ENCODE results near the gene RASSF8. TPM values are rescaled to one million over a fixed set of nuclear protein-coding genes. Genes with fewer than 3 reads are reported as not detected.

Gene RASSF8
- total and polyA plus RNA-seq, 2 of the 8 experiments (the other 6 are each of a cell fraction or from before 2014, with no cell fraction given): 6.4 to 46.7 TPM

GRCh38 chr12:26031318-26031717, 72.8 kb downstream of the RASSF8 start:
- H3K14ac ChIP-seq (ENCODE audit: insufficient read length): no peak overlapping the region
- no peak overlapping the region for H2BK15ac ChIP-seq (ENCODE audit: low read length)
- no peak overlapping the region for H4K8ac ChIP-seq (ENCODE audit: extremely low read depth, insufficient read depth, low read length)
- H3K36me3 ChIP-seq (ENCODE audit: control insufficient read depth in 2 of 4, insufficient read depth in 4 of 4, low read length in 3 of 4): no peaks in the 10 kb centered on the region
- peaks cover 0 to 32% of the 10 kb centered on the region in 2 experiments; a peak in 2 of 4 replicates for H3K79me2 ChIP-seq (ENCODE audit: control insufficient read depth in 1 of 2, insufficient read depth in 2 of 2, low read length in 2 of 2)
- no peak overlapping the region for H2BK5ac ChIP-seq (ENCODE audit: low read depth, low read length)
- H3K23ac ChIP-seq (ENCODE audit: insufficient read length): no peak overlapping the region
- H3K23me2 ChIP-seq (ENCODE audit: low read depth, low read length): no peaks in the 10 kb centered on the region
- CTCF ChIA-PET (ENCODE audit: partially characterized antibody): interaction anchor here (1.2 to 2.3 kb wide), 3 partner anchors 16 to 448 kb away, joined by 3 to 6 read pairs (median 4); no protein-coding TSS in a partner anchor
- no peak overlapping the region for H4K5ac ChIP-seq (ENCODE audit: insufficient read length, low read depth, low read length)
- no peak overlapping the region for H2BK12ac ChIP-seq (ENCODE audit: low read depth, low read length)
- H3K4ac ChIP-seq (replicated peaks; ENCODE audit: insufficient read length, low read depth, low read length): no peak overlapping the region
- peaks cover 11% of the 10 kb centered on the region for H3K79me1 ChIP-seq (ENCODE audit: low read depth, low read length)
- no peaks in the 10 kb centered on the region for H3K9me3 ChIP-seq (ENCODE audit: insufficient read depth in 2 of 2, low read depth in 1 of 2, low read length in 1 of 2)
- H2BK120ac ChIP-seq (replicated peaks; ENCODE audit: low read depth, low read length): no peak overlapping the region
- H3K4me3 ChIP-seq (ENCODE audit: extremely low read depth in 1 of 4, insufficient read depth in 2 of 4, low read depth in 3 of 4, low read length in 4 of 4): no peak overlapping the region
- no peak overlapping the region for H2AFZ ChIP-seq (ENCODE audit: low read length)
- no peak overlapping the region for H3K27ac ChIP-seq (ENCODE audit: low read depth, low read length)
- H4K20me1 ChIP-seq (replicated peaks in 1 of 2; ENCODE audit: control insufficient read depth in 1 of 2, insufficient read depth in 2 of 2, low read length in 2 of 2): peaks cover 0 to 1% of the 10 kb centered on the region in 2 experiments
- no peak overlapping the region for H4K91ac ChIP-seq (replicated peaks; ENCODE audit: insufficient read length, low read length)
- no peak for FAIRE-seq
- POLR2A ChIA-PET (ENCODE audit: partially characterized antibody): no interaction called here
- no peak overlapping the region for H3K9ac ChIP-seq (replicated peaks in 1 of 4; ENCODE audit: extremely low read depth in 1 of 4, low read depth in 3 of 4, low read length in 3 of 4)
- H3K18ac ChIP-seq (ENCODE audit: extremely low read depth, low read length): no peak overlapping the region
- WGBS, 2 experiments (ENCODE audit: extremely low coverage in 1 of 2, insufficient coverage in 1 of 2, insufficient read length in 1 of 2, insufficient replicate concordance in 2 of 2, low coverage in 1 of 2, low lambda C conversion rate in 2 of 2, missing lambda C conversion rate in 1 of 2): 94% methylated on average over 2 of the region's 2 CpGs; no CpG with 5 or more reads in 1 of the 2 experiments
- no peaks in the 10 kb centered on the region for H3K27me3 ChIP-seq (replicated peaks in 1 of 4; ENCODE audit: control insufficient read depth in 3 of 4, extremely low read depth in 1 of 4, insufficient read depth in 3 of 4, low read length in 3 of 4)
- no peak overlapping the region for H2AK5ac ChIP-seq (ENCODE audit: low read depth, low read length)
- H3K4me1 ChIP-seq (replicated peaks in 1 of 4; ENCODE audit: control insufficient read depth in 3 of 4, insufficient read depth in 4 of 4, low read length in 3 of 4): peaks cover 0 to 2% (median 0%) of the 10 kb centered on the region in 4 experiments; a peak in 2 of 7 replicates
- no peak overlapping the region for H2BK20ac ChIP-seq (ENCODE audit: low read length)
- H3K56ac ChIP-seq (replicated peaks; ENCODE audit: insufficient read length, low read depth, low read length): no peak overlapping the region
- no peak for DNase-seq (ENCODE audit: low read depth in 1 of 2, low spot score in 2 of 2)
- H3K4me2 ChIP-seq (ENCODE audit: insufficient read depth in 1 of 2, low read depth in 2 of 2, low read length in 2 of 2): no peak overlapping the region
- TF ChIP-seq SIN3A (conservative IDR thresholded peaks at IDR 0.05 in 1 of 2, IDR thresholded peaks at IDR 0.05 in 1 of 2; ENCODE audit: low read depth in 1 of 2, low read length in 2 of 2) (no peak), SIX5 (IDR thresholded peaks at IDR 0.05; ENCODE audit: low read depth, low read length) (no peak), TBP (IDR thresholded peaks at IDR 0.05; ENCODE audit: low read depth, low read length) (no peak), KDM4A (IDR thresholded peaks at IDR 0.05; ENCODE audit: low read depth, low read length, severe bottlenecking) (no peak), YY1 (IDR thresholded peaks at IDR 0.05; ENCODE audit: low read depth, low read length) (no peak)
